BE2C (cell line): ENCODE data around the gene SH2D5.

Experiments used
- DNase-seq: peaks from one replicate; pipeline ENCODE4 v3.0.0-alpha.2; 2020
- H3K27me3 ChIP-seq: fragments of 250-450 bp; sonication (Bioruptor Pico); 2 replicates; pipeline ENCODE4 v1.5.1; 2020; ENCODE audit warnings: mild to moderate bottlenecking
- H3K36me3 ChIP-seq: fragments of 250-450 bp; sonication (Bioruptor Pico); 2 replicates; pipeline ENCODE4 v1.5.1; 2020; ENCODE audit warnings: mild to moderate bottlenecking
- H3K4me1 ChIP-seq: fragments of 250-450 bp; sonication (Bioruptor Pico); 2 replicates; pipeline ENCODE4 v1.5.1; 2020
- H3K4me3 ChIP-seq: 2 replicates; pipeline ENCODE4 v1.5.1; 2011; ENCODE audit warnings: low read depth, low read length
- H3K9me3 ChIP-seq: fragments of 250-450 bp; sonication (Bioruptor Pico); 2 replicates; pipeline ENCODE4 v1.5.1; 2020
- TF ChIP-seq, protein P1 (sequence below): IDR thresholded peaks from 2 replicates; pipeline ENCODE4 v1.5.1; 2012; ENCODE audit warnings: mild to moderate bottlenecking, low read depth, low read length

SH2D5 gene

DNA sequence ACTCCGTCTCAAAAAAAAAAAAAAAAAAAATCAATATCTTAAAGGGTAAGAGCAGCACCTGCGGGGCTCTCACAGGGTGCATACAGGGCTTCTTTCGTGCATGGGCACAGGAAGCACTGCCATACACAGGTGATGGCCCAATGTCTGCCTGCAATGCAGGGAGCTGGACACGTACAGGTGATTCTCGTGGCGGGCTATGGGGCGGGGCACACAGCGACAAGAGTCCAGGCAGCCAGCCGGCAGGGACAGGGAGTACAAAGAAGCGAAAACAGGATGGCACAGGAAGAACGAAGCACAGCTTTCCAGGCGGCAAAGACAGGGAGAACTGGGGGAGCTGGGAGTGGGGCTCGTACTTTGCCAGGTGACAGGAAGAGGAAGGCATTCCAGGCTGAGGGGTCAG, 16.3 kb downstream of the SH2D5 start:
- DNase-seq = no peak
- Histone ChIP-seq H3K4me1 (no peaks in the 10 kb centered on the region), H3K36me3 (no peaks in the 10 kb centered on the region), H3K4me3 (no peak overlapping the region), H3K9me3 (no peaks in the 10 kb centered on the region), H3K27me3 (no peaks in the 10 kb centered on the region)
- TF ChIP-seq, protein P1, sequence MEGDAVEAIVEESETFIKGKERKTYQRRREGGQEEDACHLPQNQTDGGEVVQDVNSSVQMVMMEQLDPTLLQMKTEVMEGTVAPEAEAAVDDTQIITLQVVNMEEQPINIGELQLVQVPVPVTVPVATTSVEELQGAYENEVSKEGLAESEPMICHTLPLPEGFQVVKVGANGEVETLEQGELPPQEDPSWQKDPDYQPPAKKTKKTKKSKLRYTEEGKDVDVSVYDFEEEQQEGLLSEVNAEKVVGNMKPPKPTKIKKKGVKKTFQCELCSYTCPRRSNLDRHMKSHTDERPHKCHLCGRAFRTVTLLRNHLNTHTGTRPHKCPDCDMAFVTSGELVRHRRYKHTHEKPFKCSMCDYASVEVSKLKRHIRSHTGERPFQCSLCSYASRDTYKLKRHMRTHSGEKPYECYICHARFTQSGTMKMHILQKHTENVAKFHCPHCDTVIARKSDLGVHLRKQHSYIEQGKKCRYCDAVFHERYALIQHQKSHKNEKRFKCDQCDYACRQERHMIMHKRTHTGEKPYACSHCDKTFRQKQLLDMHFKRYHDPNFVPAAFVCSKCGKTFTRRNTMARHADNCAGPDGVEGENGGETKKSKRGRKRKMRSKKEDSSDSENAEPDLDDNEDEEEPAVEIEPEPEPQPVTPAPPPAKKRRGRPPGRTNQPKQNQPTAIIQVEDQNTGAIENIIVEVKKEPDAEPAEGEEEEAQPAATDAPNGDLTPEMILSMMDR = no peak

GRCh38 chr1:20715406-20715805, 17.1 kb downstream of the SH2D5 start:
- no peaks in the 10 kb centered on the region for H3K4me1 ChIP-seq
- DNase-seq = no peak
- no peak overlapping the region for H3K4me3 ChIP-seq
- H3K27me3 ChIP-seq = no peaks in the 10 kb centered on the region
- H3K9me3 ChIP-seq = no peaks in the 10 kb centered on the region
- TF ChIP-seq, protein P1 = no peak
- no peaks in the 10 kb centered on the region for H3K36me3 ChIP-seq

DNA sequence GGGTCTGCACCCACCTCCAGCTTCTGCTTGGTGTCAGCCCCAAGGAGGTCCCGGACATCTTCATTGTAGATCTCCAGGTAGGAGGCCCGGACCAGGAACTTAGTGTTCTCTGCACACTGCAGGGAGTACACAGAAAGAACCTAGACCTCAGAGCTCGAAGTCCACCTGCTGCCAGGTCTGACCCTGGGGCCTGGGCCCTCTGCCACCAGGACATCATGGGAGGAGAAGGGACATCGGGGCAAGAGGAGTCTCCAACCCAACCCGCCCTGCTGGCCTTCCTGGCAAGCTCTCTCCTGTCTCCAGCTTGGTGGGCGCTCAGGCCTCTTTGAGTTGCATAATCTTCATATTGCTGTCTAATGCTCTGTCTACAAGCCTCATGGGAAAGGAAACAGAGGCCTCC, 19.1 kb downstream of the SH2D5 start:
- no peaks in the 10 kb centered on the region for H3K9me3 ChIP-seq
- H3K4me1 ChIP-seq = no peaks in the 10 kb centered on the region
- no peak overlapping the region for H3K4me3 ChIP-seq
- H3K36me3 ChIP-seq = no peaks in the 10 kb centered on the region
- TF ChIP-seq, protein P1 = no peak
- no peak for DNase-seq
- H3K27me3 ChIP-seq = no peaks in the 10 kb centered on the region

DNA sequence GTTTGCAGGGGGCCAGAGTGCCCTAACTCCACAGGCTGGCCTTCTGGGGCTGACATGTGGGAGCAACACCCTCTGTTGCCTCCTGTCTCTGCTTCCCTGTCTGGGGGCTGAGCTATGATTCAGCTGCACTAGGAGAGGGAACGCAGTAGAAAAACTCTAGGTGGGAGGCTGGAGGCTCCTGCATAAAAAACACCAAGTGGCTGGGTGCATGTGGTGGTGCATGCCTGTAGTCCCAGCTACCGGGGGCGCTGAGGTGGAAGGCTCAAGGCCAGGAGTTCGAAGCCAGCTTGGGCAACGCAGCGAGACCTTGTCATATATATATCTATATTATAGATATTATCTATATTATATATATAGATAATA, 20.3 kb downstream of the SH2D5 start:
- Histone ChIP-seq H3K4me1 (no peaks in the 10 kb centered on the region), H3K9me3 (no peaks in the 10 kb centered on the region), H3K4me3 (no peak overlapping the region), H3K27me3 (no peaks in the 10 kb centered on the region), H3K36me3 (no peaks in the 10 kb centered on the region)
- no peak for DNase-seq
- TF ChIP-seq, protein P1 = no peak

GRCh38 chr1:20711285-20712214, 21.0 kb downstream of the SH2D5 start:
- Histone ChIP-seq H3K36me3 (no peaks in the 10 kb centered on the region), H3K4me1 (no peaks in the 10 kb centered on the region), H3K9me3 (no peaks in the 10 kb centered on the region), H3K4me3 (no peak overlapping the region), H3K27me3 (no peaks in the 10 kb centered on the region)
- DNase-seq = peak; percentile 62
- TF ChIP-seq, protein P1 = peak; percentile 17
